T1000 (cell line): ENCODE measurements around the gene RUNX2.

ENCODE experiments used
- DNase-seq: peaks from one replicate; lab custom pipeline; 2025; ENCODE audit warnings: mixed read lengths; lab: John Stamatoyannopoulos, UW

Gene RUNX2

DNA sequence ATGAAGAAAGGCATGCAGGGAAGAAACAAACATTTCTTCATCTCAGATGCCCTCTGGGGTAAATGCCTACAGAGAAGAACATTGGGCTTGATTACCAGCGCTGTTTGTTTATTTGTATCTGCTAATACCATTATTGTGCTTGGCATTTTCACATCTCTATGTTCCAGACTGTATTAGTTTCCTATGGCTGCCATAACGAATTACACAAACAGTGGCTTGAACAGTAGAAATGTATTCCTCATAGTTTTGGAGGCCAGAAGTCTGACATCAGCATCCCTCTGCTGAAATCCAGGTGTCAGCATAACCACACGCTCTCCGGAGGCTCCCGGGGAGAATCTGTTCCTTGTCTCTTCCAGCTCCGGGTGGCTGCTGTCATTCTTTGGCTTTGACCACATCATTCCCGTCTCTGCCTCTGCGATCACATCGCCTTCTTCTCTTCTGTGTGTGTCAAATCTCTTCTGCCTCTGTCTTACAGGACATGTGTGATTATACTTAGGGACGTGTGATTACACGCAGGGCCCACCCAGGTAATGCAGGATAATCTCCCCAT is 291.2 kb downstream of the RUNX2 start:
- DNase-seq: no peak

- no peak for DNase-seq
Observed at GRCh38 chr6:45619994-45620471, 291.9 kb downstream of the RUNX2 start.

GRCh38 chr6:45624228-45624627 is 296.1 kb downstream of the RUNX2 start:
- DNase-seq: no peak

DNA sequence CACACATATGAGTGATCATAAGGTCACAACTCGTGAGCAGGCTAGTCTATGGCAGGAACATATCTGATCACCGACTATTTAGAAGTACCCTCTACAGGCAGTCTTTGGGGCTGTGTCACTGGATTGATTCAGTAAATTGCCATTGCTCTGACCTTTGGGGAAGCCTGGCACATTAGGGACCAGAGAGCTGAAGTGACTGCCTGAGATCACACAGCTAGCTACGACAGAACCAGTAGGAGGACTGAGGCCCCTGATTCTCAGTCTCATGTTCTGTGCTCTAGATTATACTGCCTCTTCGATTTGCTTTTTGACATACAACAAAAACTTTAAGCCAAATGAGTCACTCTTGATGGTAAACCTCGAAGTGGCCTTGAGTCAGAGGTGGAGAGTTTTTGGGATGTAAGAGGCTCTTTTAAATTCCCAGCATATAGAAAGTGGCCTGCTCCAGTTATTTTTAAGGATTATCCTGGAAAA is 297.1 kb downstream of the RUNX2 start:
- DNase-seq: no peak

- peak; percentile 44 for DNase-seq
Observed at GRCh38 chr6:45626087-45626891, 298.2 kb downstream of the RUNX2 start.

GRCh38 chr6:45630314-45630713 is 302.2 kb downstream of the RUNX2 start:
- no peak for DNase-seq

DNA sequence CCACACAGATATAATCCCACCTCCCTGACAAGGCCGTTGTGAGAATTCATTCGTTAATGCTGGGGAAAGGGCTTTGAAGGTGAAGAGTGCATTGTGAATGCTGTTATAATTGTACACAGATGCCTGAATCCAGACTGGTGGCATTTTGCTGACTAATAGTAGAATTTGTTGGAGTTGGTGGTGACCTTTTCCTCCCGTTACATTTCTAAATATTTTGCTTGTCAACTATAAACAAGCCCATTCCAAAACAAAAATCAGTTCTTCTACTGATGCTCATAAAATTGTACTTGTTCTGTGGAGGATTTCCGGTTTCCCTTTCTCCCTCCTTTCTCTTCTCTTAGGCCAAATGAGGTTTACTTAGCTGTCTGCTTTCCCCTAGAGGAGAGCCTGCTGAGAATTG is 302.7 kb downstream of the RUNX2 start:
- DNase-seq: no peak

GRCh38 chr6:45631396-45631795 is 303.3 kb downstream of the RUNX2 start:
- no peak for DNase-seq

DNA sequence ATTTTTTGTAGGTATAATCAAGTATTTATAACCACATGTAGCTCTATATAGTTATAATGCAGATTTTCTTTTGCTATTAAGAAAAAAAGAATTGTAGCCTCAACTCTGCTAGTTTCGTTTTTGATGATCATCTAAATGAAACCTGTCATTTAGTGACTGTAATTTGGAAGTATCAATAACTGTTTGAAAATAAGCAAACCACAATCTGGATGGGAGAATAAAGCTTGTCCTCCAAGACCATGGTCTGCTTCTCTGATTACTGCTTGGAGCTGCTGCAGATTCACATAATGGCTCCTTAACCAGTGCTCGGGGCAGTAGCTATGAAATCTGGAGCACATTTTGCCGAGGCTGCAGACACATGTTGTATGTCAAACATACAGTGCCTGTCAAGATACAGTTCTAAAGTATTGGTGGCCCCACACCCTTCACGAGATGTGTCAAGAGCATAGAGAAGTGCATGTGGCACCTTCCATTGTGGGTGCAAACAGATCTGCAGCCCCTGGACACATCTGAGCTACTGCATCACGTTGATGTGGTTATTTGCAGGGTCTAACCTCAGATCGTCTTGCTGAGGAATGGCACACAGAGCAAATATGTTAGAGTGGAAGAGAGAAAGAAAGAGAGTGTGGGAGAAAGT is 305.3 kb downstream of the RUNX2 start:
- no peak for DNase-seq

DNA sequence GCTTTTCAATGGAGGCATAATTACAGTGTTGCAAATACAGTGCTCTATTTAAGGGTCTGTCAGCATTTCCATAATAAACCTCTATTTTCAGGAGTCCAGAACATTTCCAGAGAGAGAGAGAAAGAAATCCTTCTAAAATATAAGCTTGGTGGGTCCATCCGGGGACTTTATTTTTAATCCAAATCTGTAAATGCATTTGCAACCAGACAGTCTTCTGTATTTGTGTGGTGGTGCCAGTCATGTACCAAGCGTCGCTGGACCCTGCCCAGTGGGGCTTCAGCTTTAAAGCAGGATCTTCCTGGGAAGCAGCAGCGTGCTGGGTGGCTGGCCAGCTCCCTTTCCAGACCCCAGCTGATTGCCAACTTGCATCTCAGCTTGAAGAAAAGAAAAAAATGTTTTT is 306.1 kb downstream of the RUNX2 start:
- DNase-seq: no peak

DNA sequence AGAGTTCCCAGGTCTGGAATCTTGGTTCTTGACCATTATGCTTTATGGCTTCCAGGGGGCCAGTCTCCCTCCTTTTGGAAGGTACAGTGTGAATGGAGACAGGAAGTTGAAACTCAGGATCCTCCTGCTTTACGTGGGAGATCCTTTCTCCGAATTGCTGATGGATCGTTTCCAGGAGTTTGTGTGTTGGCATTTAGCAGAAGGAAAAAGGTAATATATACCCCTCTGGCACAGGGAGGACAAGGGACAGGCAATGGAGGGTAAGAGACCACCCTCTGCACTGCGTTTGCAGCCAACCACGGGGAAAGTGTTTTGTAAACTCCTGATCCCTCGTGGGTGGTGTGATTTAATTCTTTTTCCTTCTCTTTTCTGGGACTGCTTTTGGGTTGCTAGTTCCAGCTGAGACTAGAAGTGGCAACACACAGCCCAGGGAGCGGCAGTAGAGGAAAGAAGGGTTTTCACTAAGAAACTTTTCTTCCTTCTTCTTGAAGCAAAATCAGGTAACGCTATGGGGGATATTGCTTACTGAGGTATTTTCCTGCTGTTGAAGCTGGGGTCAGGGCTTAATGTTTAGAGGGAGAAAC is 307.2 kb downstream of the RUNX2 start:
- no peak for DNase-seq

- no peak for DNase-seq
Observed at GRCh38 chr6:45637056-45637455, 308.9 kb downstream of the RUNX2 start.

- DNase-seq: no peak
Observed at GRCh38 chr6:45637611-45638257, 309.6 kb downstream of the RUNX2 start.

- DNase-seq: no peak
Observed at GRCh38 chr6:45640081-45640491, 312.0 kb downstream of the RUNX2 start.

DNA sequence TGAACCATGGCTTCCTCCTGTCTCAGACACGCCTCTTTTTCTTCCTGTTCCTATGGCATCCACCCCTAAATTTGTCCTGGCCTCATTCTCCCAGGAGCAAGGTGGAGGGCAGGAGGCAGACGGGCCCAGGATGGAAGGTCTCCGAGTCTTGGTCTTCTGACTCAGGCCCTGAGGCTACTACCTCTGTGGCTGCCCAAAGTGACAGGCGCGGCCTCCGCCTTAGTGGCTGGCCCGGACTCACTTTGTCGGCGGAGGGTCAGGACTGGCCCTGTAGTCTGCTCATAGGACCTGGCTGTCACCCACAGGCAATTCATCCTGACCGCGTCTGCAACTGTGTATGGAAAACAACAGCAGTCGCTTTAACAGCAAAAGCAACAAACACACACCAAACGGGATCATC is 312.7 kb downstream of the RUNX2 start:
- DNase-seq: no peak

DNA sequence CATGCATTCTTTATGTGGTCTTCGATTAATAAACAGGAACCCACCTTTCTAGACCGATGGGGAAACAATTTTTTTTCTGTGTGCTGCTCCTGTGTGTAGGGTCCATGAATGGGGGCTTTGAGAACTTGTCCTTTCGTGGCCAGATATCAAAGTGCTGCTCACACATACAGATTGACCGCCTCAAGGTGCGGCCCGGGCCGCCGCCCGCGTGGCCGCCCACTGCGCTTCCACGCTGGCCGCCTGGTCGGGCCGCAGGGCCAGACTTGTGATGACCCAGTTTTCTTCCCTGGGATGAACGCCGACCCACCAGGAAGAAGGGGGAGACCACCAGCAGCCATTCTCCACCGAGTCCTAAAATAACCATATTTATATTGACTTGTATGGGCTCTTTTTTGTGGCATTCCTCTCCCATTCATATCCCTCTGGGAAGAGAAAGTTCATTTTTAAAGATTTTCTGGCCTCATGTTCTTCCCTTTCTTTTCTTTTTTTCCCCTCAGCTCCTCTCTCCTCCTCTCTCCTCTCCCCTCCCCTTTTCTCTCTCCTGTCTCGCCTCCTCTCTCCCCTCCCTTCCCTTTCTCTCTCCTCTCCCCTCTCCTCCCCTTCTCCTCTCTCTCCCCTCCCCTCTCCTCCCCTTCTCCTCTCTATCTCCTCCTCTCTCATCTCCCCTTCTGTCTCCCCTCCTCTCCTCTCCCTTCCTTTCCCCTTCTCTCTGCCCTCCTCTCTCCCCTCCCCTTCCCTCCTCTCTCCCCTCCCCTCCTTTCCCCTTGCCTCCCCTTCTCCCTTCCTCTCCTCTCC is 314.4 kb downstream of the RUNX2 start:
- no peak for DNase-seq

GRCh38 chr6:45643126-45643525 is 315.0 kb downstream of the RUNX2 start:
- DNase-seq: no peak

- DNase-seq: no peak
Observed at GRCh38 chr6:45644720-45645119, 316.6 kb downstream of the RUNX2 start.

GRCh38 chr6:45645302-45645701 is 317.2 kb downstream of the RUNX2 start:
- DNase-seq: no peak

- no peak for DNase-seq
Observed at GRCh38 chr6:45647341-45648261, 319.5 kb downstream of the RUNX2 start.
